GM21529 (cell line): ENCODE measurements around the gene ELAC1.

Source experiments
- ATAC-seq: cut with Tn5 transposase; IDR thresholded peaks from one replicate; pipeline ENCODE4 v1.9.1; 2021; ENCODE audit not compliant: unreplicated experiment

Gene ELAC1

DNA sequence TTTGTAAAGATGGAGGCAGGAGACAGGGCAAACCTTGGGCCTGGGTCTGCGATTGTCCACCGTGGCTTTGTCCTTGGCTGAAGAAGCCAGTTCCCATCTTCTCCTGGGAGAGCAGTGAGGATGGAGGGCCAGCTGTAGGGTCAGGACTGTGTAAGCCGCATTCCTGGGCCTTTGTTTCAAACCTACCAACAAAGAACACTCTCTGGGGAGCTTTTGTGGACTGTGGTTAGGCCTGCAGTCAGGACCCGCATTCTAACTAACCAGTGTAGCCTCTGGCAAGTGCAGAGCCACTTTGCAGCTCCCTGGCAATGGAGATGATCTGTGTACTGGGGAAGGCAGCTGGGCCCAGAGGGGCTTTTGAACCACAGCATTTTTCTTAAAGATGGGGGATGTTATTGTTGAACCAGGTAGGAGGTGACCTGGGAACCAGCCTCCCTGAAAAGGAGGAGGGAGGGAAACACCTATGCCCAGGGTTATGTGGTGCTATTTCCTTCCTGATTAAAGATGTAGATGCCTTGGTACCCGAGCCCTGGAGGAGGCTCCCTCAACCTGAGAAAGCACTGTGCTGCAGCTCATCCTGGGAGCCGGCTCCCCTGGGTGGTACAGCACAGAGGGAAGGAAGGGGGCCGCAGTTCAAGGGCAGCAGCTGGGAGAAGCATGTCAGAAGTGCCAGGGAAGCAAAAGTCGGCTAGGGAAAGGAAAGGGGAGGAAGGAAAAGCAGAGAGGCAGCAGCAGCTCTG is 49.5 kb downstream of the ELAC1 start:
- no peak for ATAC-seq

DNA sequence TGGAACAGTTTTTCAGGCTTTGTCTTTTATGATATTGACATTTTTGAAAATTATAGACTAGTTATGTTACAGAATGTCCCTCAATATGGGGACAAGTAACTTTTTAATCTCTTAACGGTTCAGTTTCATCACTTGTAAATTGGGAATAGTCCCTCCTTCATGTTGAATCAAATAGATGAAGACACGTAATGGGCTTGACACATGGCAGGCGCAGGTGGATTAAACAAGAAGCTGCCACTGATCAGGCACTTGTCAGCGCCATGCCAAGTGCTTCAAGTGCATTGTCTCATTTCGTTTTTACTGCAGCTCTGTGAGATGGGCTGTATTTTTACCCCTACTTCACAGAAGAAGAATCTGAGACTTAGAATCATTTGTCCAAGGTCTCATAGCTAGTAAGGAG is 52.7 kb downstream of the ELAC1 start:
- no peak for ATAC-seq

DNA sequence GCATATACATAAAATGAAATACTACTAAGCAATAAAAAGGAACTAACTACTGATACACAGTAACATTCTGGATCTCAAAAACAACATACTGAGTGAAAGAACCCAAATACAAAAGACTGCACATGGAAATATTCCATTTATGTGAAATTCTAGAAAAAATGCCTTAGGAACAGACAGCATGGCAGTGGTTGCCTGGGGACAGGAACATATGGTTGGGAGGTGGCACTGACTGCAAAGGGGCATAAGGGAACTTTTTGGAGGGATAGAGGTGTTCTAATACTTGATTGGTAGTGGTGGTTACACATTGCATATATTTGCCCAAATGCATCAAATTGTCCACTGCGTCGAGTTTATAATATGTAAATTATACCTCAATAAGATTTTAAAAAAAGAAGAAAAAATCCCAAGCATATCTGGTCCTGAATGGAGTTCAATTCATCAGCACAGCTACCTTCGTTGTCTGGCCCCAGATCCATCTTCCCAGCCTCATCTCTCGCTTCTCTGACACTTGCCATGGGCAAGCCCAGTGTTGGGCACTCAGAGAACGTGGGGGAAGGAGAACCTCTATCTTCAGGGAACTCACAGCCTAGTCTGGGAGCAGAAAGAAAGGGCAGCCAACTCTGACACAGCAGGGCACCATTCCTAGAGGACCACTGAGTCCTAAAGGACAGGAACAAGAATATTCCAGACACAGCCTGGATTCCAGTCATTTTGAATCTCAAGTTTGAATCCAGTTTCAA is 53.6 kb downstream of the ELAC1 start:
- ATAC-seq = no peak

DNA sequence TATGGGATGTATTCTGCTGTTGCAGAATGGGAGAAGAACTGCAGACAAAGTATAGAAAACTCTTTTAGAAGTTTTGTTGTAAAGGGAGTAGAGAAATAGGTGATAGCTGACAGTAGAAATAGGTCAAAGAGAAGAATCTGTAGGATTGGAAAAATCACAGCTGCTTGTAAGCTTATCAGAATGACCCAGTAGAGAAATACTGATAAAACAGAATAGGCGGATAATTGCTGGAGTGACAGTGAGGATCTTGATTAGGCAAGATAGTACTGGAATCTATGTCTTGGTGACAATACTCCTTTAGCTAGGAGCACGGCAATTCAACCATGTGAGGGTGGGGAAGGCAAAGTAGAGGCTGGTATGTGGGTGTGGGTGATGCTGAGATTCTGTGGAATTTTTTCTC is 57.7 kb downstream of the ELAC1 start:
- ATAC-seq = no peak

DNA sequence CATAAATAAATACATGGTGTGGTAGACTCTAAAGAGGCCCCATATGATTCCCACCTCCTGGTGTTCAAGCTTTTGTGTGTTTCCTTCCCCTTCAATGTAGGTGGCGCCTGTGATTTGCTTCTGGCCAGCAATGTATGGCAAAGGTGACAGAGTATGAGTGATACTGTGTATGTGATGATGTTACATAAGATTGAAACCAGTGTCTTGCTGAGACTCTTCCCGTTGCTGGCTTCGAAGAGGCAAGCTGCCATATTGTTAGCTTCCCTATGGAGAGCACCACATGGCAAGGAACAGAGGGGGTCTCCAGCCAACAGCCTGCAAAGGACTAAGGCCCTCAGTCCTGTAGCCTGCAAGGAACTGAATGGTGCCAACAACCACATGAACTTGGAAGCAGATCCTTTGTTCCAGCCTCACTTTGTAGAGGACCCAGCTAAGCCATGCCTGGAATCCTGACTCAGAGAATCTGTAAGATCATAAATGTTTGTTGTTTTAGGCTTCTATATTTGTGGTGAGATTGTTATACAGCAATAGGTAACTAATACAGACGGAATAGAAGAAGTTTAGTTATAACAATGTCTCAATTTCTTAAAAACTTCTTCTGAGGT is 60.5 kb downstream of the ELAC1 start:
- ATAC-seq = peak; percentile 24

DNA sequence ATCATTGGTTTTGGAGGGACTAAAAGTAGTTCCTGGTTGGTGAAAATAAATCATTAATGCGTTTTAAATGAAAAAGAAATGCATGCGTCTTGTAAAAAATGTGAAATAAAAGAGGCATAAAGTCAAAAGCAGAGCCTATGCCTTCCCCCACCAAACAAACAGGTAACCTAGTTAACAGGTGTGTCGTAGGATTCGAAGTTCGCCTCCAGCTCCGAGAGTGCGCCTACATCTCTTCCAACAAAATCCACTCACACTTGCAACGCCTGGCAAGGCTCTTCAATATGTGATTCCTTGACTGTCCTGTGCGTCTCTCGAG is 61.5 kb downstream of the ELAC1 start:
- ATAC-seq = peak; percentile 8

DNA sequence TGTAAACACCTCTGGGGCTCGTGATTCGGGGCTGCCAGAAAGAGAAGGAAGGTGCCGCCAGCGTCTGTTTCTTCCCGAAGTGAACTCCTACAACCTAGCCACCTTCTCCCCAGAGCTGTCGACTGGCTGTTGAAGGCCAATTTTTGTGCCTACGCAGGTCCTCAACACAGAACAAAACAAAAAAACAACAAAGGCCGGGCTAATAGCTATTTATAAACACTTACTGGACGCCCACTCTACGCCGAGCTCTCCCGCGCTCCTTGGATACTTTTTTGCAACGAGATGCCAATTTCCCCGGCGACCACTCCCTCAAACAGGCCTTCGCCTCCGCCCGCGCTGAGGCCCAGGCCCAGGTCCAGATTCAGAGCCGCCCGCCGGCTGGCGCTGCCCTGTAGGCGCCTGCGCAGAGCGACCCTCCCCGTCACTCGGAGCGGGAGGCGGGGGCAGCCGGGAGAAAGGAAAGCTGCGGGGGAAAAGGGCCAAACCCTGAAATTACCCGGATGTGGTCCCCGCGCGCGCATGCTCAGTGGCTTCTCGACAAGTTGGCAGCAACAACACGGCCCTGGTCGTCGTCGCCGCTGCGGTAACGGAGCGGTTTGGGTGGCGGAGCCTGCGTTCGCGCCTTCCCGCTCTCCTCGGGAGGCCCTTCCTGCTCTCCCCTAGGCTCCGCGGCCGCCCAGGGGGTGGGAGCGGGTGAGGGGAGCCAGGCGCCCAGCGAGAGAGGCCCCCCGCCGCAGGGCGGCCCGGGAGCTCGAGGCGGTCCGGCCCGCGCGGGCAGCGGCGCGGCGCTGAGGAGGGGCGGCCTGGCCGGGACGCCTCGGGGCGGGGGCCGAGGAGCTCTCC is 62.1 kb downstream of the ELAC1 start, which contains the start of gene SMAD4:
SMAD4 (plus strand) TSS at position 520 of the 843 bp plus-strand sequence. CDS start 16,834 bp downstream, outside the sequence.
- ATAC-seq = peak; percentile 63

DNA sequence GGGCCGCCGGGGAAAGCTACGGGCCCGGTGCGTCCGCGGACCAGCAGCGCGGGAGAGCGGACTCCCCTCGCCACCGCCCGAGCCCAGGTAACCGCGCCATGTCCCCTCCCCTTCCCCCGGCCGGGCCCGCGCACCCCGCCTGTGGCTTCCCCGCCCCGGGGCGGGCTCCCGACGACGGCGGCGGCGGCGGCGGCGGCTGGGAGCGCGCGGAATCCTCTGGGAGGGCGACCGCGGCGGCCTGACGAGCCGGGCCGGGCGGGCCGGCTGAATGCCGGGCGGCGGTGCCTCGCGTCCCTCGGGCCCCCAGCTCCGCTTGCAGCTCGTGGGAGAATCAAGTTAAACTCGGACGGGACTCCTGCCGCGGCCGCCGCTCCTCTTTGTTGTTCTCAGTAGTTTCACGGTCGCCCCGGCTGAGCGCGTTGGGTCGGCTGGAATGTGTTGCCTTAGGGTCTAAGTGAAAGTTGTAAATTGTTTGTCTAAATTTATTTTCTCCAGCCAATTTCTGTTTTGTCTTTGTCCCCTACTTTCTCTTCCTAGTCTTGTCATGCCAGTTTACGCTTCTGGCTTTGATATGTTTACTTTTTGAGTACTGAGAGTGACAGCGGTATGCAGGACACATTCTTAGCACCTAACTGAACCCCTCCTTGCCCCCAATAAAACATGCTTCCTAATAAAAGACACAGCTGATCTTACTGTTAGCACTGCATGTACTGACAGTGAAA is 62.9 kb downstream of the ELAC1 start:
- ATAC-seq = peak; percentile 59

DNA sequence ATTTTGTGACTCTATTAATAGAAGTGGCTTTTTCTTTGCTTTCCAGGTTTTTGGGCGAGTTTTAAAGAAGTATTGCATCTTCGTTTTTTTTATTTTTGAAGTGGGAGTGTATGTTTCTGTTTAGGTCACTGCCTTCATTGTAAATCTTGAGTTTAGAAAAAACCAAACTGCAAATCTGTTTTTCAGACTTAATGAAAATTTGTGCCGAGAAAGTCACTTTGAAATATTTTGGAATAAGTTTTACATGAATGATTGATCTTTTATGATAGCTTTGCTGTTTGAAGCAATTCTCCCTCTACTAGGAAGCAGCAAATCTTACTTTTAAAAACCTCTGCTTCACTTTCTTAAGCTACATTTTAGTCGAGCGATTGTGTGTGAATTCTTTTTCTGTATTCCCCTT is 64.4 kb downstream of the ELAC1 start:
- no peak for ATAC-seq

DNA sequence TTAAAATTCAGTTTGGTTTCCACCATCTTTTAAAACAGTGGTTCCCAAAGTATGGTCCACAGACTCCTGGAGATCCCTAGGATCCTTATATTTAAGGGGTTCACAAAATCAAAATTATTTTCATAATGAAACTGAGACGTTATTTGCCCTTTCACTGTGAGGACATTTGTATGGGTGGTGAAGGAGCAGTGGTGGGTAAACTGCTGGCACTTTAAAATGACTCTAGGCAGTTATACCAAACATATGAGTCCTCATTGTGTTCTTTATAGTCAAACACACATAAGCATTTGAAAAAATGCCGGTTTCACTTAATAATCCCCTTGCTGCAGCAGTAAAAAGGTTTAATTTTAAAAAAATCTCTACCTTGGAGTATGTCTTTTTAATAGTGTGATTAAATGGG is 69.4 kb downstream of the ELAC1 start:
- no peak for ATAC-seq
